GM19438 (cell line): ENCODE results near the gene CBFA2T2.
A peak's percentile ranks its signal among the peaks of the same experiment; 100 is the strongest.
"Not testable (repeated sequence)": the region's sequence is repeated elsewhere in the genome, so short reads cannot be mapped to it uniquely, and the experiment has no call there.

Source experiments
- ATAC-seq: cut with Tn5 transposase; IDR thresholded peaks from one replicate; pipeline ENCODE4 v1.9.1; 2021; ENCODE audit warnings: low read depth; ENCODE audit not compliant: unreplicated experiment

The CBFA2T2 gene

GRCh38 chr20:33490023-33490933 lies at the start of gene CBFA2T2:
CBFA2T2 (plus strand) TSS chr20:33490096; CDS start chr20:33490268, 172 bp downstream.
- ATAC-seq = peak; percentile 32

GRCh38 chr20:33440562-33440961 lies 49.3 kb upstream of the CBFA2T2 start:
- ATAC-seq = not testable (repeated sequence)

DNA sequence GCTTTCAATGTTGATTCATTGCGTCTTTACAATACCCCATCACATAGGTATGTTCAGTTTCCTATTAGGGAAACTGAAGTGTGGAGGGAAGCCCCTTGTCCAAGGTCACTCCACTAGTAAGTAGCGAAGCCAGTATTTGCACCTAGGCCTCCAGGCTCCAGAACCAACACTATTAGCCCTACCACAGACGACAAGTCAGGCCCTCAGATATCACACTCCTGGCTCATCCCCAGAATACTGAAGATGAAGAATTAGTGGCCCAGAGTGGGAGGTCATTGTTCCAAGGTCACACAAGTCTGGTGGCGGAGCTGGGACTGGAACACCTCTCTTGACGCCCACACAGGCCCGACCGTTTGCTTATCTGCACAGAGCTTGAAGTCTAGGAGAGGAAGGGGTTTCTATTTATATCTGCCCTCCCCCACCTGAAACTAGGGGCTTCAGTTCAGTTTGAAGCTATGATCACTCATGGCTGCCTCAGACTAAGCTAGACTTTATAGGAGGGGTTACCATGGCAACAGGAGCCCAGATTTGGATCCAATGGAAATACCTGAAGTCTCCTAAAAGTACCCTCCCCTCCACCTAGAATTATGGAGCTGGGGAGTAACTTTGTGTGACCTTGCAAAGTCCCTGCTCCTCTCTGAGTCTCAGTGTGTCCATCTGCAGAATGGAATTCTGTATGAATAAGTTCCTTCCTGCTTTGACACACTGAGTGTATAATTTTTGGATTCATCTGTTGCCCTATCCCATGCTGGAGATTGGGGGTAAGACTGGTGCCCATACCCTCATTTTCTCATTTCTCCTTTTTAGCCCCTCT lies 48.5 kb upstream of the CBFA2T2 start:
- ATAC-seq = no peak

DNA sequence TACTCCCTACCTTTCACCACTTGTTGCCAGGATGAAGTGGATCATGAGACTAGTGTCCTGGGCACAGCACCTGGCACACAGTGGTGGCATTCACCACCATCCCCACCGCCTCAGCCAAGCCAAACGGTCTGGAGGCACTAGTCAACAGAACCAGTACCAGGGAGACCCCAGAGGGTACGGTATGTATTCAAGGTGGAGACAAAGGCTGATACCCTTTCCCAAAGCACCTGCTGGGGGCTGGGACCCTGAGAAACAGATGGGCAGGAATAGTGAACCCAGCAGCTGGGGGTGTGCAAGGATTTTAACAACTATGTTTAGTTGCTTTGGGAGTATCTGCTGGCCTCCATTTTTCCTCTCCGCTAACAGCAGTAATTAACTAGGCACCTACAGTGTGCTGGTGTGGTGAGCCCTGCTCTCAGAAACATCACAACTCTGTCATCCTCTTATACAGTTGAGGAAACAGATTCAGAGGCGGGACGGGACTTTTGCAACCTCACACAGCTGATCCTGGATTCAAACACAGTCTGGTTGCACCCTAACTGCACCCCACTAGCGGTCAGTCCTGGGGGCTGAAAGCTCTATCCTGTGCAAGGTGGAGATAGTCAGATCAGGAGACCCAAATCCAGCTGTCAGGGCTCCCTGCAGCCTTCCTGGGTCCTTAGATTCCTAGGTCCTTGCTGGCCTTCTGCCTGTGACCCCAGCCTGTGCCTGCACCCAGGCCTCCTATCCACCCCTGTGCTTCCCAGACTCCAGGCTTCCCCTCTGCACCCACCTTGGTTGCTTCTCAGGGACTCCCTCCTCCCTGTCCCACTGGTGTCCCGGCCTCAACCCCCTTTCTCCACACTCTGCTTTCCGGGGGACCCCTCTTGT lies 47.5 kb upstream of the CBFA2T2 start:
- ATAC-seq = no peak

- peak; percentile 17 for ATAC-seq
These were observed 46.8 kb upstream of the CBFA2T2 start for GRCh38 chr20:33443006-33443511.

DNA sequence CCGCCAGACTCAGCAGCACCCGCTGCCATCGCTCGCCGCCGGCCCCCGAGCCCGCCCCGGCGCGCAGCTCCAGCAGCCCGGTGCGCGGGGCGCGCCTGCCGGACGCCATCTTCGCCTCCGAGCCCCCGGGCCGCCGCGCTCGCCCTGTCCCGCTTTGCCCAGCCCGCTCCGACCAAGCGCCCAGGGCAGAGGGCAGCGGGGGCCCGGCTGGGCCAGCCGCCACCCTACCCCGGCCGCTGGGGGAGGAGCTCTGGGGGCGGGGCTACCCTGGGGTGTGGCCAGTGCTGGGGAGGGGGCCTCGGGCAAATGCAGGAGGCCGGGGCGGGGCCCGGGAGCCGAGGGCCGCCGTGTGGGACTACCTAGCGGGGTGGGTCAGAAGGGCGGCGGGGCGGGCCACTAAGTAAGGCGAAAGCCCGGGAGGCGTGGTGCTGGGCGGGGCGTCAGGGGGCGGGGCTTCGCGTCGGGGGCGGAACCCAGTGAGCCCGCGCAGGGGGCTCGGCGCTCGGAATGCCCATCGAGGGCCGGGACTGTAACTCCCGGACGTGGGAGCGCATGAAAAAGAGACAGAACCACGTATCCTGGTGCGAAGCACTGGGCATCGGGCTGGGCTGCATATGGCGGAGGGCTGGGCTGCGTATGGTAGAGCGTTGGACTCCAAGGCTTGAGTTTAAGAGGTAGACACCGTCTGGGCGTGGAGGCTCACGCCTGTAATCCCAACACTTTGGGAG lies 46.2 kb upstream of the CBFA2T2 start, which contains the start of gene SNTA1:
Gene SNTA1, minus strand, starts transcription at position 252 of the 728 bp plus-strand sequence. Its CDS starts 143 bp downstream, at position 109.
- ATAC-seq = peak; percentile 69

DNA sequence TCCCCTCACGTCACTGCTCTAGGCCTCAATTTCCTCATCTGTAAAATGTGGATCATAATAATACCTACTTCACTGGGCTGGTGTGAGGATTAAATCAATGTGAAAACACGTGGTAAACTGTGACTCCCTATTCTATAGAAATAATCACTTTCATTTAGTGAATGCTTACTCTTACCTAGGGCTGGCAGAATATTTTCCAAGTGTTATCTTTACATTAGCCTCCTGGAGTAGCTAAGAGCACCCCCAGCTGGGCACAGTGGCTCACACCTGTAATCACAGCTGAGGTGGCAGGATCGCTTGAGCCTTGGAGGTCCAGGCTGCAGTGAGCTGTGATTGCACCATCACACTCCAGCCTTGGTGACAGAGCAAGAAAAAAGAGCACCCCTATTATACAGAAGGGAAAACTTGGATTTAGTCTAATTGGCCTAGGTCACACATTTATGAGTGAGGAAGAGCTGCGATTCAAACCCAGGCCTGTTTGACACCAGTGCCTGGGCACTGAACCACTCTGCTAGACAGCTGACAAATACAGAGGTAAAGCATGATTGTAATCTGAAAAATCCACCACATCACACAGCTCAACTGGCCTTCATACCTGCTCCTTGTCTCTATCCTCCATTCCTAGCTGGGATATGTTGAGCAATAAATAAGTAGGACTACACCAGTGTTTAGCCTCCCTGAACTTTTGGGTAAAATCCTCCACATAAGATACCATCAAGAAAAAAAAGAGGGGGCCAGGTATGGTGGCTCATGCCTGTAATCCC lies 44.9 kb upstream of the CBFA2T2 start:
- ATAC-seq = no peak

GRCh38 chr20:33445881-33446625 lies 43.8 kb upstream of the CBFA2T2 start:
- no peak for ATAC-seq

DNA sequence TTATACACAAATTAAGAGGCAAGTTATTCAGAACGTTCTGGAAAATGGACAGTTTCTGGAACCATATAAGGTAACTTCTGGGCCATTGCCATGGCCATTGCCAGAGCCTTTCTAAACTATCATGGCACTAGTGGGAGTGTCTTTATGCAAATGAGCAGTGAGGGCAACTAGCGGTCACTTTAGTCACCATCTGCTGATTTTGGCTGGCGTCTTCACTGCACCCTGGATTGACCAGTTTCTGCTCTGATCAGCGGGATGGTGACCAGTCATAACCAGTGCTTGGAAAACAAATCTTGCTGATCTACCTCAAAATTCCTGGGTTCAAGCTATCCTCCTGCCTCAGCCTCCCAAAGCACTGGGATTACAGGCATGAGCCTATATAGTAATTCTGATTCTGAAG lies 39.0 kb upstream of the CBFA2T2 start:
- ATAC-seq = no peak

DNA sequence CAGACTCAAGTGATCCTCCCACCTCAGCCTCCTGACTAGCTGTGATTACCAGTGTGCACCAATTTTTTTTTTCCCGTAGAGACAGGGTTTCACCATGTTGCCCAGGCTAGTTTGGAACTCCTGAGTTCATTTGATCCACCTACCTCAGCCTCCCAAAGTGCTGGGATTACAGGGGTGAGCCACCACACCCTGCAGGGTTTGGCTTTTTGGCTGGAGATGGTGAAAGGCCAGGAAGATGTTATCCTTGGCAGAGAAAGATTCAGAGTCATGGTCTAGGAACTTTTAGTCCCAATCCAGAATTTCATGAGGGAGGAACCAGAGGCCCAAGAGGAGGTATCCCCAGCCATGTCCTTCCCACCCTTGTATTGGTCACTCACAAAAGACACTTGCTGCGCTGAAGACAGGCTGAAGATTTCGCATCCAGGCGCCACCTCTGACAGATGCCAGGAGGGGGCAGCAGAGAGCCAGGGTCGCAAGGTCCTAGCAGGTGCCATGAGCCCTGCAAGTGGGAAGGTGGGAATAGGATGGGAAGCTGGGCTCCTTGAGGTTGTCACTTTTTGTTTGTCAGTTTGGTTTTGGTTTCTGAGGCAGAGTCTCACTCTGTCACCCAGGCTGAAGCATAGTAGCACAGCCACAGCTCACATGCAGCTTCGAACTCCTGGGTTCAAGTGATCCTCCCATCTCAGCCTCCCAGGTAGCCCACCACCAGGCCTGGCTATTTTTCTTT lies 32.8 kb upstream of the CBFA2T2 start:
- not testable (repeated sequence) for ATAC-seq

DNA sequence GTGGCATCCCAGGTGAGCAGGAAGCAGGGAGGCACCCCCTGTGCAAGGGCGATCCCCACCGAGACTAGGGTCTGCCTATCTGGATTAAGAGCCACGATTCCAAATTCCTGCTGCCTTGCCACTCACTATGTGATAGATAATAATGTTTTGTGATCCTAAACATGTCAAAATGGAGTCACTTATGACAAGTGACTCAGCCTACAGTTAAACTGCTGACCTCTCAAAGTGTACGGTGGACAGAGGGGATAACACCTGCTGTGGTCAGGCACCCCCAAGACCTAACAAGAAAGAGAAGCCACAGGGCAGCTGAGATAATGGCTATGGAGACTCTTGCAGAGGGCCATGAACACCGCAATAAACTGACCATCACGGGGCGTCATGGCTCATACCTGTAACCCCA lies 30.3 kb upstream of the CBFA2T2 start:
- ATAC-seq = no peak

DNA sequence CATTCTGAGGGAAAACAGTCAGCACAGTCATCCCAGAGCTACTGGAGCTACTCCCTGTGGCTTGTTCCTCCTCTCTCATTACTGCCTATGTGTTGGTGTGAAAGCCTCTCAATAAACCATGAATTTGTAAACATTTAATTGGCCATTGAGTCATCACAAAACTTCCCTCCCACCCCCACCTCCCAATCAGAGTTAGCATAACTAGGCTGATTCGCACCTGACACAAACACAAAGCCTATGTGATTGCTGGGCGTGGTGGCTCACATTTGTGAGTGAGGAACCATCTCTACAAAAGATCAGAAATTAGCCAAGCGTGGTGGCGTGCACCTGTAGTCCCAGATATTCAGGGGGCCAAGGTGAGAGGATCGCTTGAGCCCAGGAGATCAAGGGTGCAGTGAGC lies 29.2 kb upstream of the CBFA2T2 start:
- no peak for ATAC-seq

GRCh38 chr20:33463332-33464101 lies 26.4 kb upstream of the CBFA2T2 start:
- ATAC-seq = no peak

DNA sequence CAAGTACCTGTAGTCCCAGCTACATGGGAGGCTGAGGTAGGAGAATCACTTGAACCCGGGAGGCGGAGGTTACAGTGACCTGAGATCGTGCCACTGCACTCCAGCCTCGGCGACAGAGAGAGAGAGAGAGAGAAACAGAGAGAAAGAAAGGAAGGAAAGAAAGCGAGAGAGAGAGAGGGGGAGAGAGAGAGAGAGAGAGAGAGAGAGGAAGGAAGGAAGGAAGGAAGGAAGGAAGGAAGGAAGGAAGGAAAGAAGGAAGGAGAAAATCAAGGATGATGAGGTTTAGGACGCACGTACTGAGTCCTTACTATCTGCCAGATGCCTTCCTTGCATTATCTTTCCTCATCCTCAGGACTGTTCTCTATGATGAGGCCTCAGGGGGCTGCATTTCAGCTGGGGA lies 25.1 kb upstream of the CBFA2T2 start:
- ATAC-seq = not testable (repeated sequence)

- no peak for ATAC-seq
These were observed 24.2 kb upstream of the CBFA2T2 start for GRCh38 chr20:33465481-33466302.

- ATAC-seq = no peak
These were observed 23.6 kb upstream of the CBFA2T2 start for GRCh38 chr20:33466303-33466646.
